IMR-90 (cell line): ENCODE measurements around the gene FOXM1. TPM values are rescaled to one million over a fixed set of nuclear protein-coding genes. Genes with fewer than 3 reads are reported as not detected.

Experiments used
- ATAC-seq: fragments of 200-7000 bp; cut with Tn5 transposase; 2 replicates; pipeline ENCODE4 v1.9.1; 2020; ENCODE audit warnings: low read depth, mild to moderate bottlenecking, moderate library complexity
- BruUV-seq: library from RNA; stranded (reverse); fragments of 400-500 nt; replicated peaks from 2 replicates; lab custom pipeline; 2021; lab: Mats Ljungman, UMichigan
- CTCF ChIA-PET: fragments of 300-600 bp; formaldehyde crosslinking; extraction: SDS; loops from one replicate; lab custom pipeline; 2021; ENCODE audit warnings: antibody characterized with exemption; lab: Yijun Ruan, JAX
- POLR2A ChIA-PET: fragments of 300-600 bp; sonication (Branson Sonifier 250); formaldehyde crosslinking; loops from one replicate; lab custom pipeline; 2022; ENCODE audit warnings: antibody characterized with exemption; ENCODE audit not compliant: unreplicated experiment; lab: Charles Lee
- DNase-seq: peaks from one replicate; pipeline ENCODE4 v3.0.0; 2013
- H2AFZ ChIP-seq: replicated peaks from 2 replicates; pipeline ENCODE3; 2013; ENCODE audit warnings: low read length, mild to moderate bottlenecking; ENCODE audit not compliant: poor library complexity
- H2AK5ac ChIP-seq: 2 replicates; pipeline ENCODE4 v1.6.1; 2013; ENCODE audit warnings: low read depth, low read length, inconsistent platforms
- H2AK9ac ChIP-seq: replicated peaks from 2 replicates; pipeline ENCODE3; 2013; ENCODE audit warnings: mild to moderate bottlenecking, low read depth, low read length, moderate library complexity; ENCODE audit not compliant: poor library complexity
- H2BK120ac ChIP-seq: 2 replicates; pipeline ENCODE4 v1.6.1; 2013; ENCODE audit warnings: low read depth, low read length, inconsistent platforms
- H2BK15ac ChIP-seq: 3 replicates; pipeline ENCODE4 v1.6.1; 2013; ENCODE audit warnings: low read depth, low read length, inconsistent platforms
- H2BK20ac ChIP-seq: 2 replicates; pipeline ENCODE4 v1.6.1; 2013; ENCODE audit warnings: low read depth, mild to moderate bottlenecking, inconsistent platforms, low read length, moderate library complexity
- H2BK5ac ChIP-seq: 2 replicates; pipeline ENCODE4 v1.6.1; 2013; ENCODE audit warnings: mild to moderate bottlenecking, low read depth, low read length, inconsistent platforms; ENCODE audit not compliant: poor library complexity, severe bottlenecking
- H3K14ac ChIP-seq: replicated peaks from 2 replicates; pipeline ENCODE4 v1.6.1; 2013; ENCODE audit warnings: low read depth, low read length, inconsistent platforms
- H3K18ac ChIP-seq: 2 replicates; pipeline ENCODE4 v1.6.1; 2013; ENCODE audit warnings: low read depth, low read length, control low read depth
- H3K23ac ChIP-seq: 2 replicates; pipeline ENCODE4 v1.6.1; 2013; ENCODE audit warnings: low read depth, low read length, inconsistent platforms
- H3K27ac ChIP-seq: 2 replicates; pipeline ENCODE4 v1.5.1; 2013; ENCODE audit warnings: mild to moderate bottlenecking, control low read depth, low read length; ENCODE audit not compliant: insufficient read depth
- H3K27me3 ChIP-seq: 2 replicates; pipeline ENCODE4 v1.6.1; 2013; ENCODE audit warnings: low read length; ENCODE audit not compliant: control insufficient read depth, insufficient read depth
- H3K36me3 ChIP-seq: 2 replicates; pipeline ENCODE4 v1.6.1; 2013; ENCODE audit warnings: low read length, mixed read lengths; ENCODE audit not compliant: control insufficient read depth, insufficient read depth
- H3K4ac ChIP-seq: 2 replicates; pipeline ENCODE4 v1.6.1; 2013; ENCODE audit warnings: low read depth, low read length, inconsistent platforms
- H3K4me1 ChIP-seq: 2 replicates; pipeline ENCODE4 v1.6.1; 2013; ENCODE audit warnings: low read length, mixed read lengths; ENCODE audit not compliant: control insufficient read depth, insufficient read depth
- H3K4me2 ChIP-seq: 2 replicates; pipeline ENCODE4 v1.6.1; 2013; ENCODE audit warnings: low read depth, mild to moderate bottlenecking, control low read depth, low read length, moderate library complexity
- H3K4me3 ChIP-seq: 2 replicates; pipeline ENCODE4 v1.5.1; 2013; ENCODE audit warnings: low read depth, mild to moderate bottlenecking, control low read depth, low read length, moderate library complexity; ENCODE audit not compliant: insufficient read depth
- H3K56ac ChIP-seq: 2 replicates; pipeline ENCODE4 v1.6.1; 2013; ENCODE audit warnings: low read length, inconsistent platforms; ENCODE audit not compliant: insufficient read depth; ENCODE audit errors: extremely low read depth
- H3K79me1 ChIP-seq, 2 experiments: 2 replicates each; pipeline ENCODE4 v1.6.1; 2013; ENCODE audit warnings: low read length in 2 of 2, inconsistent platforms in 1 of 2, low read depth in 1 of 2
- H3K9ac ChIP-seq: 2 replicates; pipeline ENCODE4 v1.6.1; 2013; ENCODE audit warnings: low read depth, low read length, control low read depth
- H3K9me1 ChIP-seq: 2 replicates; pipeline ENCODE4 v1.6.1; 2013; ENCODE audit warnings: low read length, inconsistent platforms; ENCODE audit not compliant: insufficient read depth
- H3K9me3 ChIP-seq: 2 replicates; pipeline ENCODE4 v1.6.1; 2013; ENCODE audit warnings: low read length; ENCODE audit not compliant: control insufficient read depth, insufficient read depth
- H4K20me1 ChIP-seq: 2 replicates; pipeline ENCODE4 v1.6.1; 2013; ENCODE audit warnings: low read length, inconsistent platforms; ENCODE audit not compliant: insufficient read depth
- H4K5ac ChIP-seq: 2 replicates; pipeline ENCODE4 v1.6.1; 2013; ENCODE audit warnings: mild to moderate bottlenecking, low read depth, low read length, control low read depth
- H4K8ac ChIP-seq, 2 experiments: 2 replicates each; pipeline ENCODE4 v1.6.1; 2013; ENCODE audit warnings: low read depth in 2 of 2, low read length in 2 of 2, control low read depth in 1 of 2, inconsistent platforms in 1 of 2
- H4K91ac ChIP-seq: 2 replicates; pipeline ENCODE4 v1.6.1; 2013; ENCODE audit warnings: low read depth, low read length, inconsistent platforms; ENCODE audit not compliant: insufficient read depth
- CEBPB ChIP-seq: IDR thresholded peaks from 2 replicates; pipeline ENCODE4 v1.6.1; 2012; ENCODE audit warnings: low read depth, low read length, improper control_type of control experiment
- CTCF ChIP-seq: conservative IDR thresholded peaks from 2 replicates; pipeline ENCODE4 v1.5.1; 2012; ENCODE audit warnings: mild to moderate bottlenecking, low read depth, low read length, improper control_type of control experiment
- ELK1 ChIP-seq: fragments of 150-350 bp; IDR thresholded peaks from 2 replicates; pipeline ENCODE4 v1.6.1; 2016; ENCODE audit warnings: low read depth, mild to moderate bottlenecking, low read length, moderate library complexity, borderline replicate concordance
- FOS ChIP-seq: fragments of 150-350 bp; IDR thresholded peaks from 2 replicates; pipeline ENCODE4 v1.6.1; 2016; ENCODE audit warnings: low read depth, low read length
- MAFK ChIP-seq: IDR thresholded peaks from 2 replicates; pipeline ENCODE4 v1.6.1; 2012; ENCODE audit warnings: low read depth, low read length, improper control_type of control experiment
- MAZ ChIP-seq: IDR thresholded peaks from 2 replicates; pipeline ENCODE4 v1.6.1; 2012; ENCODE audit warnings: low read depth, mild to moderate bottlenecking, low read length, improper control_type of control experiment, moderate library complexity, borderline replicate concordance
- MXI1 ChIP-seq: IDR thresholded peaks from 2 replicates; pipeline ENCODE4 v1.6.1; 2012; ENCODE audit warnings: low read depth, mild to moderate bottlenecking, low read length, moderate library complexity, borderline replicate concordance
- NFE2L2 ChIP-seq: fragments of 150-350 bp; IDR thresholded peaks from 2 replicates; pipeline ENCODE4 v1.6.1; 2016; ENCODE audit warnings: low read depth, mild to moderate bottlenecking, low read length
- RAD21 ChIP-seq: IDR thresholded peaks from 2 replicates; pipeline ENCODE4 v1.6.1; 2012; ENCODE audit warnings: low read length, improper control_type of control experiment
- RCOR1 ChIP-seq: IDR thresholded peaks from 2 replicates; pipeline ENCODE4 v1.6.1; 2012; ENCODE audit warnings: mild to moderate bottlenecking, low read length, improper control_type of control experiment; ENCODE audit not compliant: insufficient replicate concordance
- RFX5 ChIP-seq: IDR thresholded peaks from 2 replicates; pipeline ENCODE4 v1.8.0; 2012; ENCODE audit warnings: low read depth, mild to moderate bottlenecking, low read length, moderate library complexity
- SMC3 ChIP-seq: fragments of 150-350 bp; IDR thresholded peaks from 2 replicates; pipeline ENCODE4 v1.6.1; 2016; ENCODE audit warnings: low read depth, mild to moderate bottlenecking, antibody characterized with exemption, low read length, moderate library complexity
- USF2 ChIP-seq: fragments of 150-350 bp; IDR thresholded peaks from 2 replicates; pipeline ENCODE4 v1.6.1; 2017; ENCODE audit warnings: mild to moderate bottlenecking, antibody characterized with exemption, low read length, low read depth
- WGBS, 2 experiments: methylation state at CpG; one replicate each; pipeline versions ENCODE4 v1.1.5 to v1.1.7; 2013; ENCODE audit warnings: missing lambda C conversion rate in 2 of 2; ENCODE audit not compliant: insufficient read length in 1 of 2; ENCODE audit errors: extremely low coverage in 2 of 2; 5-methylcytosine and 5-hydroxymethylcytosine counted together
- dilution Hi-C: fragments of 300-500 bp; cut with HindIII; formaldehyde crosslinking; loops from one replicate; pipeline ENCODE4 v1.14.3; 2018; ENCODE audit warnings: low sequenced_read_pairs; ENCODE audit not compliant: unreplicated experiment
- in situ Hi-C: fragments of 300-500 bp; cut with MboI; formaldehyde crosslinking; loops from 3 replicates; pipeline ENCODE4 v1.14.3; 2019; ENCODE audit warnings: low sequenced_read_pairs, inconsistent platforms, mixed read lengths
- intact Hi-C: fragments of 100-400 bp; cut with micrococcal nuclease; formaldehyde crosslinking; loops from 2 replicates; pipeline ENCODE4 v1.10.0; 2022
- polyA plus RNA-seq, 3 experiments: library from polyadenylated mRNA; depleted of rRNA; stranded (reverse); fragments of >200 nt; gene quantifications; 2 replicates each; pipeline ENCODE4 v1.2.3, GENCODE V29; 2012; ENCODE audit warnings: low replicate concordance in 1 of 3
- total RNA-seq: library from RNA; depleted of rRNA; stranded (reverse); fragments of >200 nt; gene quantifications from 2 replicates; pipeline ENCODE4 v1.2.3, GENCODE V29; 2012

The FOXM1 gene
- total and polyA plus RNA-seq, 2 of the 4 experiments (the other 2 are of a cell fraction): 14.9 to 29.3 TPM

- in situ Hi-C loops (no loop called here), dilution Hi-C loops (no loop called here), intact Hi-C loops (no loop called here)
- H4K8ac ChIP-seq: no peak overlapping the region
- peaks cover 10% of the 10 kb centered on the region for H3K9me1 ChIP-seq
- no peak overlapping the region for H3K56ac ChIP-seq
- no peaks in the 10 kb centered on the region for H4K20me1 ChIP-seq
- TF ChIP-seq USF2 (no peak), ELK1 (no peak), SMC3 (no peak), RAD21 (no peak), CEBPB (no peak), CTCF (no peak), RFX5 (no peak), MAZ (no peak), FOS (no peak), NFE2L2 (no peak), RCOR1 (no peak), MXI1 (no peak), MAFK (no peak)
- ATAC-seq (no peak), DNase-seq (no peak)
- peaks cover 9% of the 10 kb centered on the region for H3K4me1 ChIP-seq
- H2BK20ac ChIP-seq: no peak overlapping the region
- no peak overlapping the region for H3K14ac ChIP-seq
- H3K4ac ChIP-seq: no peak overlapping the region
- H3K9ac ChIP-seq: no peak overlapping the region
- H2AFZ ChIP-seq: no peak overlapping the region
- no peaks in the 10 kb centered on the region for H3K79me1 ChIP-seq
- H3K4me2 ChIP-seq: no peak overlapping the region
- H2BK5ac ChIP-seq: no peak overlapping the region
- no peaks in the 10 kb centered on the region for H3K27me3 ChIP-seq
- CTCF ChIA-PET: no interaction called here
- no peak overlapping the region for H4K5ac ChIP-seq
- no peaks in the 10 kb centered on the region for H3K9me3 ChIP-seq
- H3K27ac ChIP-seq: no peak overlapping the region
- H2AK9ac ChIP-seq: no peak overlapping the region
- no peak overlapping the region for H4K91ac ChIP-seq
- no TSS peak for BruUV-seq
- H3K23ac ChIP-seq: no peak overlapping the region
- no peak overlapping the region for H2BK120ac ChIP-seq
- H2BK15ac ChIP-seq: no peak overlapping the region
- H3K36me3 ChIP-seq: no peaks in the 10 kb centered on the region; the same call in 1 of the 2 replicates
- no peak overlapping the region for H3K4me3 ChIP-seq
- H2AK5ac ChIP-seq: no peak overlapping the region
- POLR2A ChIA-PET: no interaction called here
- no peak overlapping the region for H3K18ac ChIP-seq
- 67% methylated on average over 3 of the region's 9 CpGs; no CpG with 5 or more reads in 1 of the 2 experiments for WGBS, 2 experiments
These were observed 35.8 kb downstream of the FOXM1 start for GRCh38 chr12:2841056-2841650.
